Thoracic aorta (tissue), 2 donors: ENCODE data around the gene MED12L. TPM values are rescaled to one million over a fixed set of nuclear protein-coding genes. Genes with fewer than 3 reads are reported as not detected.

Source experiments
- ATAC-seq: fragments of 150-250 bp; one replicate; pipeline ENCODE4 v1.8.0; 2017; ENCODE audit warnings: low read depth; ENCODE audit not compliant: insufficient number of reproducible peaks, low FRiP score
- DNase-seq: peaks from one replicate; pipeline ENCODE4 v3.0.0-alpha.2; 2020; ENCODE audit warnings: low spot score
- H3K27ac ChIP-seq, 2 donors: fragments of 200-600 bp; sonication (generic); 1 replicate in 1 of 2; 2 replicates in 1 of 2; pipeline ENCODE4 v1.5.1; 2016; ENCODE audit warnings: mild to moderate bottlenecking in 2 of 2, moderate library complexity in 2 of 2
- H3K27me3 ChIP-seq: fragments of 200-600 bp; sonication (generic); replicated peaks from 2 replicates; pipeline ENCODE4 v1.6.0; 2016; ENCODE audit warnings: mild to moderate bottlenecking; ENCODE audit not compliant: insufficient read depth
- H3K36me3 ChIP-seq: fragments of 200-600 bp; sonication (generic); one replicate; pipeline ENCODE4 v1.5.1; 2016
- H3K4me1 ChIP-seq, 2 donors: fragments of 200-600 bp; sonication (generic); 1 replicate in 1 of 2; 2 replicates in 1 of 2; pipeline versions ENCODE4 v1.5.1 to v1.6.0; 2016; ENCODE audit warnings: low read depth in 2 of 2, mild to moderate bottlenecking in 1 of 2; ENCODE audit not compliant: control insufficient read depth in 1 of 2
- H3K4me3 ChIP-seq: fragments of 200-600 bp; sonication (generic); 2 replicates; pipeline ENCODE4 v1.5.1; 2016; ENCODE audit warnings: mild to moderate bottlenecking
- H3K9me3 ChIP-seq: fragments of 200-600 bp; sonication (generic); 2 replicates; pipeline ENCODE4 v1.5.1; 2016
- total RNA-seq, 2 donors: library from RNA; depleted of rRNA; stranded (reverse); fragments of >200 nt; gene quantifications; one replicate each; pipeline versions ENCODE4 v1.1.0 to v1.2.3, GENCODE V29; 2016
- TF ChIP-seq, protein P1 (sequence below): fragments of 200-600 bp; sonication (generic); IDR thresholded peaks from one replicate; pipeline ENCODE4 v1.5.1; 2019; ENCODE audit warnings: antibody characterized with exemption

The MED12L gene
- total RNA-seq, 2 donors from 2014 or later = 0.27 to 2.0 TPM

DNA sequence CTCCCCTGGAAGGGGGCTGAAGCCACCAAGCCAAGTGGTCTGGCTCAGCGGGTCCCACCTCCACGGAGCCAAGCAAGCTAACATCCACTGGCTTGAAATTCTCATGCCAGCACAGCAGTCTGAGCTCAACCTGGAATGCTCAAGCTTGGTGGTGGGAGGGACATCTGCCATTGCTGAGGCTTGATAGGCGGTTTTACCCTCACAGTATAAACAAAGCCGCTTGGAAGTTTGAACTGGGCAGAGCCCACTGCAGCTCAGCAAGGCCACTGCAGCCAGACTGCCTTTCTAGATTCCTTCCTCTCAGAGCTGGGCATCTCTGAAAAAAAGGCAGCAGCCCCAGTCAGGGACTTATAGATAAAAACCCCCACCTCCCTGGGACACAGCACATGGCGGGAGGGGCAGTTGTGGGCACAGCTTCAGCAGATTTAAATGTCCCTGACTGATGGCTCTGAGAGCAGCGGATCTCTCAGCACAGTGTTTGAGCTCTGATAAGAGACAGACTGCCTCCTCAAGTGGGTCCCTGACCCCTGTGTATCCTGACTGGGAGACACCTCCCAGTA lies 398.6 kb downstream of the MED12L start:
- Histone ChIP-seq H3K4me3 (no peak overlapping the region), H3K9me3 (peaks cover 11% of the 10 kb centered on the region), H3K27ac (no peak overlapping the region), H3K27me3 (no peaks in the 10 kb centered on the region), H3K4me1 (no peaks in the 10 kb centered on the region), H3K36me3 (no peaks in the 10 kb centered on the region)
- TF ChIP-seq, protein P1, sequence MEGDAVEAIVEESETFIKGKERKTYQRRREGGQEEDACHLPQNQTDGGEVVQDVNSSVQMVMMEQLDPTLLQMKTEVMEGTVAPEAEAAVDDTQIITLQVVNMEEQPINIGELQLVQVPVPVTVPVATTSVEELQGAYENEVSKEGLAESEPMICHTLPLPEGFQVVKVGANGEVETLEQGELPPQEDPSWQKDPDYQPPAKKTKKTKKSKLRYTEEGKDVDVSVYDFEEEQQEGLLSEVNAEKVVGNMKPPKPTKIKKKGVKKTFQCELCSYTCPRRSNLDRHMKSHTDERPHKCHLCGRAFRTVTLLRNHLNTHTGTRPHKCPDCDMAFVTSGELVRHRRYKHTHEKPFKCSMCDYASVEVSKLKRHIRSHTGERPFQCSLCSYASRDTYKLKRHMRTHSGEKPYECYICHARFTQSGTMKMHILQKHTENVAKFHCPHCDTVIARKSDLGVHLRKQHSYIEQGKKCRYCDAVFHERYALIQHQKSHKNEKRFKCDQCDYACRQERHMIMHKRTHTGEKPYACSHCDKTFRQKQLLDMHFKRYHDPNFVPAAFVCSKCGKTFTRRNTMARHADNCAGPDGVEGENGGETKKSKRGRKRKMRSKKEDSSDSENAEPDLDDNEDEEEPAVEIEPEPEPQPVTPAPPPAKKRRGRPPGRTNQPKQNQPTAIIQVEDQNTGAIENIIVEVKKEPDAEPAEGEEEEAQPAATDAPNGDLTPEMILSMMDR = no peak
- DNase-seq = no peak
- no peak for ATAC-seq

Other genes with a start within 250 kb of the MED12L start
- not detected for gene MINDY4B, start 180.2 kb upstream of the MED12L start, total RNA-seq
- gene CLRN1, start 112.9 kb upstream of the MED12L start, total RNA-seq = not detected
- 1 to 10 TPM in 1 of 2 donors, not detected in 1; 7.0 TPM for gene GPR171, start 117.6 kb downstream of the MED12L start, total RNA-seq
- gene P2RY14, start 192.9 kb downstream of the MED12L start, total RNA-seq = 1 to 10 TPM; 2.5 to 4.3 TPM
- gene GPR87, start 231.2 kb downstream of the MED12L start, total RNA-seq = not detected
- gene P2RY13, start 243.9 kb downstream of the MED12L start, total RNA-seq = 1 to 10 TPM; 1.4 to 3.0 TPM